Panc1 (cell line): ENCODE measurements around the gene EPB41L4B.

ENCODE experiments used
- CTCF ChIP-seq: fragments of 450-650 bp; IDR thresholded peaks from 2 replicates; pipeline ENCODE4 v1.5.1; 2017; ENCODE audit warnings: mild to moderate bottlenecking
- POLR2AphosphoS5 ChIP-seq: IDR thresholded peaks from 2 replicates; pipeline ENCODE4 v1.6.1; 2012; ENCODE audit warnings: mild to moderate bottlenecking, low read depth, low read length, moderate library complexity
- REST ChIP-seq, 2 experiments: IDR thresholded peaks; 2 replicates each; pipeline ENCODE4 v1.6.1; 2011 to 2012; ENCODE audit warnings: low read depth in 2 of 2, control low read depth in 1 of 2, low read length in 1 of 2, mild to moderate bottlenecking in 1 of 2, moderate library complexity in 1 of 2; ENCODE audit not compliant: insufficient read depth in 1 of 2
- SIN3A ChIP-seq: IDR thresholded peaks from 2 replicates; pipeline ENCODE4 v1.6.1; 2012; ENCODE audit warnings: low read depth, mild to moderate bottlenecking, low read length, moderate library complexity, borderline replicate concordance; ENCODE audit not compliant: insufficient read depth

- TF ChIP-seq CTCF (no peak), REST (IDR thresholded peaks at IDR 0.05; ENCODE audit: insufficient read depth in 1 of 2, low read depth in 2 of 2, low read length in 1 of 2) (no peak), POLR2AphosphoS5 (no peak), SIN3A (no peak)
These were observed 88.2 kb downstream of the EPB41L4B start for GRCh38 chr9:109232449-109233237.
